GM19324 (cell line): Measurements from ENCODE around the gene AKAP11.
A peak's percentile ranks its signal among the peaks of the same experiment; 100 is the strongest.
"Not testable (repeated sequence)": the region's sequence is repeated elsewhere in the genome, so short reads cannot be mapped to it uniquely, and the experiment has no call there.

Experiments used
- ATAC-seq: cut with Tn5 transposase; IDR thresholded peaks from one replicate; pipeline ENCODE4 v1.9.1; 2021; ENCODE audit warnings: mild to moderate bottlenecking, moderate library complexity; ENCODE audit not compliant: unreplicated experiment, low FRiP score

The AKAP11 gene

GRCh38 chr13:42272115-42272803 is at the start of gene AKAP11:
Gene AKAP11, plus strand, starts transcription at chr13:42272152. Its CDS starts 14,197 bp downstream, at chr13:42286349.
- ATAC-seq = peak; percentile 37

GRCh38 chr13:42223681-42224080 is 48.3 kb upstream of the AKAP11 start:
- no peak for ATAC-seq

- no peak for ATAC-seq
Measured at GRCh38 chr13:42225051-42225450, 46.9 kb upstream of the AKAP11 start.

GRCh38 chr13:42226759-42227158 is 45.2 kb upstream of the AKAP11 start:
- not testable (repeated sequence) for ATAC-seq

- no peak for ATAC-seq
Measured at GRCh38 chr13:42228527-42228926, 43.4 kb upstream of the AKAP11 start.

GRCh38 chr13:42229287-42229686 is 42.7 kb upstream of the AKAP11 start:
- no peak for ATAC-seq

- ATAC-seq = no peak
Measured at GRCh38 chr13:42232671-42233070, 39.3 kb upstream of the AKAP11 start.

GRCh38 chr13:42233726-42234125 is 38.2 kb upstream of the AKAP11 start:
- no peak for ATAC-seq

- ATAC-seq = no peak
Measured at GRCh38 chr13:42239161-42239560, 32.8 kb upstream of the AKAP11 start.

- no peak for ATAC-seq
Measured at GRCh38 chr13:42239644-42240043, 32.3 kb upstream of the AKAP11 start.

GRCh38 chr13:42246541-42246940 is 25.4 kb upstream of the AKAP11 start:
- no peak for ATAC-seq

- no peak for ATAC-seq
Measured at GRCh38 chr13:42247883-42248282, 24.1 kb upstream of the AKAP11 start.

- ATAC-seq = no peak
Measured at GRCh38 chr13:42255886-42256285, 16.1 kb upstream of the AKAP11 start.

GRCh38 chr13:42258747-42259146 is 13.2 kb upstream of the AKAP11 start:
- no peak for ATAC-seq

- ATAC-seq = no peak
Measured at GRCh38 chr13:42259515-42259914, 12.4 kb upstream of the AKAP11 start.

- no peak for ATAC-seq
Measured at GRCh38 chr13:42260903-42261654, 10.9 kb upstream of the AKAP11 start.

GRCh38 chr13:42266473-42266872 is 5.5 kb upstream of the AKAP11 start:
- no peak for ATAC-seq

GRCh38 chr13:42270160-42270856 is 1.6 kb upstream of the AKAP11 start:
- ATAC-seq = no peak

- ATAC-seq = no peak
Measured at GRCh38 chr13:42270857-42271215, 1.1 kb upstream of the AKAP11 start.

- peak; percentile 92 for ATAC-seq
Measured at GRCh38 chr13:42271337-42272114, 426 bp upstream of the AKAP11 start.

- no peak for ATAC-seq
Measured at GRCh38 chr13:42272804-42273175, 838 bp downstream of the AKAP11 start.
